GM18505 (cell line): ENCODE data around the gene NFS1.
"Not testable (repeated sequence)": the region's sequence is repeated elsewhere in the genome, so short reads cannot be mapped to it uniquely, and the experiment has no call there.

Experiments
- ATAC-seq: cut with Tn5 transposase; IDR thresholded peaks from one replicate; pipeline ENCODE4 v1.9.1; 2021; ENCODE audit not compliant: unreplicated experiment
- POLR2A ChIP-seq: IDR thresholded peaks from 4 replicates; pipeline ENCODE4 v1.6.1; 2011; ENCODE audit warnings: borderline replicate concordance; ENCODE audit not compliant: insufficient read depth, insufficient read length; ENCODE audit errors: extremely low read depth

Gene NFS1

GRCh38 chr20:35709259-35709658, 10.1 kb upstream of the NFS1 start:
- no peak for TF ChIP-seq POLR2A
- ATAC-seq = no peak

- peak; percentile 13 for TF ChIP-seq POLR2A
- ATAC-seq = no peak
Observed at GRCh38 chr20:35708502-35708901, 9.3 kb upstream of the NFS1 start.

- not testable (repeated sequence) for ATAC-seq
Observed at GRCh38 chr20:35706591-35707529, 7.7 kb upstream of the NFS1 start.

- not testable (repeated sequence) for ATAC-seq
Observed at GRCh38 chr20:35705894-35706293, 6.7 kb upstream of the NFS1 start.

GRCh38 chr20:35704514-35705261, 5.5 kb upstream of the NFS1 start:
- TF ChIP-seq POLR2A = no peak
- ATAC-seq = no peak

GRCh38 chr20:35702824-35703695, 3.9 kb upstream of the NFS1 start:
- ATAC-seq = no peak
- no peak for TF ChIP-seq POLR2A

GRCh38 chr20:35702051-35702823, 3.1 kb upstream of the NFS1 start:
- ATAC-seq = no peak
- TF ChIP-seq POLR2A = no peak

GRCh38 chr20:35700625-35701148, 1.5 kb upstream of the NFS1 start:
- no peak for TF ChIP-seq POLR2A
- no peak for ATAC-seq

GRCh38 chr20:35699957-35700624, 939 bp upstream of the NFS1 start:
- no peak for TF ChIP-seq POLR2A
- no peak for ATAC-seq

GRCh38 chr20:35698298-35699126, 640 bp downstream of the NFS1 start:
- TF ChIP-seq POLR2A = no peak
- peak; percentile 27 for ATAC-seq

- TF ChIP-seq POLR2A = no peak
- no peak for ATAC-seq
Observed at GRCh38 chr20:35697696-35698297, 1.4 kb downstream of the NFS1 start.
